ENCODE data around the gene FCGR1A.
"Not testable (repeated sequence)": the region's sequence is repeated elsewhere in the genome, so short reads cannot be mapped to it uniquely, and the experiment has no call there.

GRCh38 chr1:149732781-149733180 is 49.7 kb upstream of the FCGR1A start:
- TF ChIP-seq CTCF (IDR thresholded peaks at IDR 0.05; ENCODE audit: low read length); EZH2 (IDR thresholded peaks at IDR 0.05; ENCODE audit: borderline replicate concordance, low read length): not testable (repeated sequence)
